Neutrophil (primary cell): ENCODE data around the gene PAQR8.

Experiments
- H3K27ac ChIP-seq: fragments of 200-600 bp; sonication (generic); 2 replicates; pipeline ENCODE4 v1.5.1; 2016; ENCODE audit warnings: mild to moderate bottlenecking, moderate library complexity
- H3K27me3 ChIP-seq: fragments of 200-600 bp; sonication (generic); 2 replicates; pipeline ENCODE4 v1.6.0; 2016; ENCODE audit warnings: mild to moderate bottlenecking
- H3K36me3 ChIP-seq: fragments of 200-600 bp; sonication (generic); 2 replicates; pipeline ENCODE4 v1.5.1; 2017
- H3K4me1 ChIP-seq, 2 experiments: fragments of 200-600 bp in 1 of 2; sonication (generic) in 1 of 2; 1 replicate in 1 of 2; 2 replicates in 1 of 2; pipeline versions ENCODE4 v1.5.1 to v1.6.1; 2013 to 2016; ENCODE audit warnings: low read depth in 1 of 2, low read length in 1 of 2, mild to moderate bottlenecking in 1 of 2, moderate library complexity in 1 of 2; ENCODE audit not compliant: control insufficient read depth in 1 of 2, insufficient read depth in 1 of 2
- H3K4me3 ChIP-seq, 2 experiments: fragments of 200-600 bp in 1 of 2; sonication (generic) in 1 of 2; 1 replicate in 1 of 2; 2 replicates in 1 of 2; pipeline ENCODE4 v1.5.1; 2013 to 2016; ENCODE audit warnings: low read depth in 1 of 2, low read length in 1 of 2, mild to moderate bottlenecking in 1 of 2, moderate library complexity in 1 of 2
- H3K9me3 ChIP-seq: fragments of 200-600 bp; sonication (generic); 2 replicates; pipeline ENCODE4 v1.5.1; 2016
- CTCF ChIP-seq: fragments of 200-600 bp; sonication (generic); IDR thresholded peaks from 2 replicates; pipeline ENCODE4 v1.5.1; 2016; ENCODE audit warnings: antibody characterized with exemption

The PAQR8 gene

GRCh38 chr6:52454556-52454955 is 92.6 kb downstream of the PAQR8 start:
- Histone ChIP-seq H3K4me3 (no peak overlapping the region), H3K9me3 (peaks cover 4% of the 10 kb centered on the region), H3K4me1 (no peaks in the 10 kb centered on the region), H3K27me3 (no peaks in the 10 kb centered on the region), H3K27ac (no peak overlapping the region), H3K36me3 (no peaks in the 10 kb centered on the region)
- TF ChIP-seq CTCF: no peak

GRCh38 chr6:52457096-52457495 is 95.1 kb downstream of the PAQR8 start:
- Histone ChIP-seq H3K4me3 (no peak overlapping the region), H3K27ac (no peak overlapping the region), H3K4me1 (no peaks in the 10 kb centered on the region), H3K9me3 (no peaks in the 10 kb centered on the region), H3K27me3 (no peaks in the 10 kb centered on the region), H3K36me3 (no peaks in the 10 kb centered on the region)
- TF ChIP-seq CTCF: no peak
